NOMO-1 treated with DMSO at 0.1 percent for 48 hours (cell line): ENCODE measurements around the gene CBFA2T3.

ENCODE experiments used
- DNase-seq: peaks from one replicate; lab custom pipeline; 2025; ENCODE audit not compliant: unreplicated experiment; lab: John Stamatoyannopoulos, UW

CBFA2T3 gene

DNA sequence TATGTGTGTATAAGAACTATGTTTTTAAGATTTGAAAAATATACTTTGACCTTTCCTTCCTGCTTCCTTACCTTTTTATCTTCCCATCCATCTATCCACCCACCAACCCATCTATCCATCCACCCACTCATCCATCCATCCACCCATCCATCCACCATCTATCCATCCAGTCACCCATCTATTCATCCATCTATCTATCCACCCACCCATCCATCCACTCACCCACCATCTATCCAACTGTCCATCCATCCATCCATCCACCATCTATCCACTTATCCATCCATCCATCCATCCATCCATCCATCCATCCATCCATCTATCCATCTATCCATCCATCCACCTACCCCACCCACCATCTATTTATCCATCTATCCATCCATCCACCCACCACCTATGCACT lies 12.4 kb downstream of the CBFA2T3 start:
- no peak for DNase-seq

DNA sequence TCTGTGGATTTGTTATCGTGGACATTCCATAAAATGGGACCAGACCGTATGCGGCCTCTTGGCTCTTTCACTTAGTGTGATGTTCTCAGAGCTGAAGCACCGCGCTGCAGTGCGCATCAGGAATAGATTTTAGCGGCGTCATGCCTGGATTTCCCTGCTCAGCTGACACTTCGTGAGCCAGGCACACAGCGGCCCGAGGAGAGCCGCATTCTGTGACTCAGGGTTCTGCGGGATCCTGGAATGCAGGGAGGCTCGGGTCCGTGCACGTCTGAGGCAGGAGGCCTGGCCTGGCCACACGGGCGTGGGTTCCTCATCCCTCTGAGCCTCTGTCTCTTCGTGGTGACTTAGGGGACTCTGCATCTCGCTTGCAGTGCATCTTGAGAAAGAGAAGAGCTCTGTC lies 13.4 kb downstream of the CBFA2T3 start:
- DNase-seq, result no peak

DNA sequence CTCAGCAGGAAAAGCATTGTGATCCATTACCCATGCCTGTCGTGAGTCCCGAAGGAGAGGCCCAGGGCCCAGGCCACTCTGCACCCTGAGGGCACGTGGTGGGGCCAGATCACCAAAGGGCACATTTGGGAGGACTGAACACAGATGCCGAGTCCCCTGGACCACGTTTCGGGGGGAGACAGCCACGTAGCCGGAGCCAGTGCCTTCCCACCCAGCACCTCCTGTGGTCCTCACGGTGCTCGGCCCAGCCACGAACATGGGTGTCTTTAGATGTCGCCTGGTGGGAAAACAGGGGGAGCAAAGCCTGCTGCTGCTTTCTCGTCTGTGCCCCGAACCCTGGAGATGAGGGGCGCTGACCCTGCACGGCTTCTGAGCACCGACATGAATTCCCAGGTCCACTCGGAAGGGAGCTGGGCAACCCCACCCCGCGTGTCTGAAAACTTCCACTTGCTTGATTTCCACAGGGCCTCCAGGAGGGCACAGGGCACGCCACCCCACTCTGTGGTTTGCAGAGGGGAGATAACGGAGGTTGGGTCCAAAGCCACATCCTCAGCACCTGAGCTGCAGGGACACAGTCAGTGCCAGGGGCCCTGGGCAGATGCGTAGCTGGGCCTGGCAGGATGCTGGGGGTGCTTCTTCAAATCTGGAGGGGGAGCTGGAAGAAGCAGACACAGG lies 14.4 kb downstream of the CBFA2T3 start:
- no peak for DNase-seq

- no peak for DNase-seq
These were observed 16.0 kb downstream of the CBFA2T3 start for GRCh38 chr16:88961011-88961410.

- DNase-seq, result no peak
These were observed 16.5 kb downstream of the CBFA2T3 start for GRCh38 chr16:88960516-88960915.

DNA sequence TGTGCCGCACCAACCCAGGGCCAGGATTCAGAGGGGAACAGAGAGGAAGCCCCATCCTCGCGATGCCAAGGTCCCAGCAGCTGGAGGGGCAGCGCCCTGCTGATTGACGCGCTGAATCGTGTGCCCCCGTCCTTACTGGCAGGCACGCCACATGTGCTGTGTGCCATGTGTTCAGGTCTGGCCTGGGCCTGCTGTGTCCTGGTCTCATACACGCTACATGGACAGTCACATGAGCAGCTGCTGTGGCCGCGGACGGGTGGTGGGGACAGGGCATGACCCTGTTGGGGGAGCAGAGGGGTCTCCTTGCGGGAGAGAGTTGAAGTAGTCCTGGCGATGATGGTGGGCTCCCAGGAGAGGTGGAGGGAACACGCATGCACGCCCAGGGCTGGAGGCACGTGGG lies 18.0 kb downstream of the CBFA2T3 start:
- DNase-seq, result no peak

DNA sequence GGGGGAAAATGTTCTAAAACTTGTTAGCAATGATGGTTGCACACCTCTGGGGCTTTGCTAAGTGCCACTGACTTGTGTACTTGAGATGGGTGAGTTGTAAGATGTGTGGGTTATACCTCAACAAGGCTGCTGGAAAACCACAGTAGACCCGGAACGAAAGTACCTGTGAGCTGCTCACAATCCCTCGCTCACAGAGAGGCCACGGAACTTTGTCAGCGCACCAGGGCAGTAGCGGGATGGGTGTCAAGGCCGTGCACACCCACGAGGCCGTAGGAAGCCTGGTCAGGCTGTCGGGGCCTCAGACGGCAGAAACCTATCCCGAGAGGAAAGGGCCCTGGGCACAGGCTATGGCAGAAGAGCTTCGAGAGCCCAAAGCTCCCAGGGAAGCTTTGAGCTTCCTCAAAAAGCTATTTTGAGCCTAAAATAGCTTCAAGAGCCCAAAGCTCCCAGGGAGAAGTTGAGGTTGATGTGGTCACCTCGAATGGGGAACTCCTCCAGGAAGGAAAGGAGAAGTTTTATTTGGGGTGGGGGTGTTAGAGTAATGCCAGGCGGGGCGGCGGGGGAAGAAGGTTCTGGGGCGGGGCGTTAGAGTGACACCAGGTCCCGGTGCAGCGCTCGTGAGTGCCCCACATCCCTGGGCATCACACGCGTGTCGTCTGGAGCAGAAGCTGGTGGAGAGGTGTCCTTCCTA lies 19.0 kb downstream of the CBFA2T3 start:
- DNase-seq, result peak; percentile 69

GRCh38 chr16:88957433-88957767 lies 19.6 kb downstream of the CBFA2T3 start:
- no peak for DNase-seq

DNA sequence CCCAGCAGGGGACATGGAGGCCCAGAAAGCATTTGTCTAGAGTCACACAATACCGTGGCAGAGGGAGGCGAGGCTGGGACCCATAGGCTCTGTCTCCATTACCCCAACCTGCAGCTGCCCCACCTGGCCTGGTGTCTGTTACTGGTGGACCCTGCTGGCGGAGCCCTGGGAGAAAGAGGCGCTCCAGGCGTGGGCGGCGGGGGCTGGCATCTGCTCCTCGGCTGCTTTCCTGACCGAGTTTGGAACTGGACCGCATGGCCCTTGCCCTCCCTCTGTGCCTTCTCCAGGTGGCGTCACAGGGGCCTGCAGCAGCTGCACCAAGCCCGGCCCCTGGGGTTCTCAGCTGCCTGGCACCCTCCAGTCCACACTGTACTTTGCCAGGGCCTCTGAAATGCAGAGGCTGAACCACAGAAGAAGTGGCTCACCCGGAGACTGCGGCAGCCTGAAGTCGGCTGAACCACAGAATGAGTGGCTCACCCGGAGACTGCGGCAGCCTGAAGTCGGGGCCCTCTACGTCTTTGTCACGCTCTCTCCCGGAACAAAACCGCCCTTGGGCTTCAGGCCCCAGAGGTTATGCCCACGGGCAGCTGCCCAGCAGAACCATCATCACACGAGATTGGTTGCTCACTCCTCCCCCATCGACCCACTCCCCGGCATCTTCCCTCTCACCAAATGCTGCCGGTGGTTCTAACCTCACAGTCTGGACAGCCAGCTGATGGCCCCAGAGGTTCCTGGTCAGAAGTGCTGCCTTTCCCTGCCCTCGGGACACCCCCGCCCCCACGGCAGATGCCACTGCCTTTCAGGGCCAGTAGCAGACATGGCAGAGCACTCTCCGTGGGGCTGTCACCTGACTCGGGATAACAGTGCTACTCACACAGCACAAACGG lies 20.2 kb downstream of the CBFA2T3 start:
- no peak for DNase-seq

GRCh38 chr16:88955906-88956305 lies 21.1 kb downstream of the CBFA2T3 start:
- no peak for DNase-seq

GRCh38 chr16:88953003-88953690 lies 23.9 kb downstream of the CBFA2T3 start:
- no peak for DNase-seq

DNA sequence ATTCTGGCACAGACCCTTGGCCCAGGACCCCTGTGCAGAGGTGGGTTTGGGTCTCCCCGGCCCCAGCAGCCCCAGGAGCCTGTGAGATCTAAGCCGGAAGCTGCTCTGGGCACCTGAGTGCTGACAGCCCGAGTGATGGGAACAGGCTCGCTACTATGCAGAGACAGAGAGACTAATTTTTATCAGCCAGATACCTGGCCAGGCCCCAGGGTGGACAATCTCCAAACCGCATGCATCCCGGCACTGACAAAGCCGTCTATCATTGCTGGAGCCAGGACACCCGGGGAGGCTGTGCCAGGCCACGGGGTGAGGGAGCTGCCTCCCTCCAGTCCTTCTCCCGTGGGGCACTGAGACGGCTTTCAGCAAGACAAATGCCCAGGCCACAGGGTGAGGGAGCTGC lies 25.0 kb downstream of the CBFA2T3 start:
- no peak for DNase-seq

- no peak for DNase-seq
These were observed 25.5 kb downstream of the CBFA2T3 start for GRCh38 chr16:88951501-88951900.

DNA sequence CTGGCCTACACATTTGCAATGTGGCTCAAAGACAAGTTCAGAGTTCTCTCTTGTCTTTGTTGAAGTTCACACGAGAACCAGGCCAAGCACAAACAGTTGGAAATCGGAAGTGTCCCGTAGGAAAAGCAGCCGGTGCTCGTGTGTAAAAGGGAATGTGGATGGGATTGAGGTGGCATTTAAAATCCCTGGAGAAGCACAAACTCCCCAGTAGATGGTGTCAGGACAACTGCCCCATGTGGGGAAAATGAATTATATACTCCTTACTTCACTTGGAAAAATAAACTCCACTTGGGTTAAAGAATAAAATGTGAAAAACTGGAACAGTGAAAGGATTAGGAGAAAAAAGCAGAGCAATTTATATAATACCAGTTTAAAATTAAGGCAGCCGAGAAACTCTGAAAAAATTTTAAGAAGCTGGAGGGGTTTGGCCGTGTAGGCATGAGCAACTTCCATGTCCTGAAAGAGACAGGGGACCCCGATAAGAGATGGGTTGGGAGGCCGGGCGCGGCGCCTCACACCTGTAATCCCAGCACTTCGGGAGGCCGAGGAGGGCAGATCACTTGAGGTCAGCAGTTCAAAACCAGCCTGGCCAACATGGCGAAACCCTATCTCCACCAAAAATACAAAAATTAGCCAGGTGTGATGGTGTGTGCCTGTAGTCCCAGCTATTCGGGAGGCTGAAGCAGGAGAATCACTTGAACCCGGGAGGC lies 28.1 kb downstream of the CBFA2T3 start:
- no peak for DNase-seq

- no peak for DNase-seq
These were observed 31.5 kb downstream of the CBFA2T3 start for GRCh38 chr16:88945473-88945872.

GRCh38 chr16:88943741-88944140 lies 33.3 kb downstream of the CBFA2T3 start:
- no peak for DNase-seq

DNA sequence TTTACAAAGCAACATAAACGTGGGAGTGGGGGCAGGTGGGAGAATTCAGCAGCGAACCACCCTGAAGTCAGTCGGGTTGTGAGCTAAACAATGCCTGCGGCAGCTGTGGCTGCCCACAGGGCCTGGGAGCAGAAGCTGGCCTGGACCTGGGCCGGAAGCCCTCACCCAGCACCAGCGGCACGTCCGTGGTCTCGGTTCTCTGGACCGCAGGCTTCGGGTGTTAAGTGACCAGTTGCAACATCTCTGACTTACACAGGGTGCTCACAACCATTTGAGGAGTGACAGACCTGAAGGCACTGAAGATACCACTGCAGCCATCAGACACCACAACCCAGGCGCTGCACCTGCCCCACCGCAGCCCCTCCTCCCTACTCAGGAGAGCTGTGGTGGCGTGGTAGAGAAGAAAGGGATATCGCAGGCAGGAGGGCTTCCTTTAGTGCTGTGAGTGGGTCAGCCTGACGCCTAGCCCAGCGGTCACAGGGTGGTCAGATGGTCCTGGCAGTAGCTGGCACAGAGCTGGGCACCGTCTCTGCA lies 33.8 kb downstream of the CBFA2T3 start:
- no peak for DNase-seq

- DNase-seq, result no peak
These were observed 34.8 kb downstream of the CBFA2T3 start for GRCh38 chr16:88941913-88942909.
